HepG2 (cell line): Measurements from ENCODE around the gene CAVIN2. TPM values are rescaled to one million over a fixed set of nuclear protein-coding genes. Genes with fewer than 3 reads are reported as not detected.
A peak's percentile ranks its signal among the peaks of the same experiment; 100 is the strongest.

ENCODE experiments used
- CCDC6 ChIP-seq: sonication (generic); formaldehyde crosslinking; IDR thresholded peaks from 2 replicates; pipeline ENCODE4 v1.8.1; 2022; ENCODE audit warnings: mild to moderate bottlenecking, missing genetic modification reagents, moderate library complexity
- FOXK2 ChIP-seq: fragments of 450-650 bp; IDR thresholded peaks from 2 replicates; pipeline ENCODE4 v1.6.1; 2016
- HIVEP1 ChIP-seq: sonication (generic); formaldehyde crosslinking; IDR thresholded peaks from 2 replicates; pipeline ENCODE4 v1.4.0; 2020; ENCODE audit warnings: mild to moderate bottlenecking, missing genetic modification reagents
- KAT2B ChIP-seq: fragments of 150-350 bp; IDR thresholded peaks from 2 replicates; pipeline ENCODE4 v1.6.1; 2014; ENCODE audit warnings: low read depth, low read length, borderline replicate concordance
- NR2F2 ChIP-seq: IDR thresholded peaks from 2 replicates; pipeline ENCODE4 v1.6.1; 2012; ENCODE audit warnings: low read depth, inconsistent platforms, borderline replicate concordance
- SAP130 ChIP-seq: IDR thresholded peaks from 2 replicates; pipeline ENCODE4 v1.6.1; 2016; ENCODE audit warnings: low read depth
- ZFP37 ChIP-seq: sonication (generic); formaldehyde crosslinking; IDR thresholded peaks from 2 replicates; pipeline ENCODE4 v1.4.0; 2020; ENCODE audit warnings: missing genetic modification reagents, borderline replicate concordance
- ZNF274 ChIP-seq: sonication (generic); formaldehyde crosslinking; IDR thresholded peaks from 2 replicates; pipeline ENCODE4 v1.5.1; 2020; ENCODE audit warnings: mild to moderate bottlenecking, missing genetic modification reagents
- ZNF468 ChIP-seq: sonication (generic); formaldehyde crosslinking; IDR thresholded peaks from 2 replicates; pipeline ENCODE4 v1.8.0; 2022; ENCODE audit warnings: mild to moderate bottlenecking, moderate library complexity, missing genetic modification reagents
- polyA plus RNA-seq, 8 experiments: library from polyadenylated mRNA; depleted of rRNA in 3 of 8; stranded (reverse) in 7 of 8; unstranded in 1 of 8; fragments of >200 nt; fragmentation: Illumina TruSeq in 4 of 8; extraction: Trizol in 4 of 8; gene quantifications; 2 replicates each; pipeline versions ENCODE4 v1.2.1 to v1.2.3, GENCODE V29; 2011 to 2016; ENCODE audit warnings: low read depth in 4 of 8, missing spikeins in 1 of 8, mixed read lengths in 1 of 8; ENCODE audit not compliant: insufficient read depth in 1 of 8
- total RNA-seq, 5 experiments: library from RNA; depleted of rRNA; stranded (reverse); fragments of >200 nt; fragmentation: Illumina TruSeq; extraction: Trizol; gene quantifications; 2 replicates each; pipeline ENCODE4 v1.2.3, GENCODE V29; 2016; ENCODE audit warnings: low read depth in 1 of 5
- TF ChIP-seq, protein P1 (sequence below): IDR thresholded peaks from 2 replicates; pipeline ENCODE4 v1.6.1; 2012; ENCODE audit warnings: low read length, improper control_type of control experiment
- TF ChIP-seq, protein P2 (sequence below): sonication (generic); formaldehyde crosslinking; IDR thresholded peaks from 2 replicates; pipeline ENCODE4 v1.8.0; 2022; ENCODE audit warnings: missing genetic modification reagents, mild to moderate bottlenecking, moderate library complexity, borderline replicate concordance
- TF ChIP-seq, protein P3 (sequence below): sonication (generic); formaldehyde crosslinking; IDR thresholded peaks from 2 replicates; pipeline ENCODE4 v1.9.0; 2022; ENCODE audit warnings: low read depth, missing genetic modification reagents
- TF ChIP-seq, protein P4 (sequence below): sonication (generic); formaldehyde crosslinking; IDR thresholded peaks from 2 replicates; pipeline ENCODE4 v1.5.0; 2020; ENCODE audit warnings: missing genetic modification reagents
- TF ChIP-seq, protein P5 (sequence below): sonication (generic); formaldehyde crosslinking; IDR thresholded peaks from 2 replicates; pipeline ENCODE4 v1.5.1; 2020; ENCODE audit warnings: mild to moderate bottlenecking, moderate library complexity, missing genetic modification reagents
- TF ChIP-seq, protein P6 (sequence below): sonication (generic); formaldehyde crosslinking; conservative IDR thresholded peaks from 2 replicates; pipeline ENCODE4 v1.4.0; 2020; ENCODE audit warnings: mild to moderate bottlenecking, missing genetic modification reagents, moderate library complexity

Gene CAVIN2
- total and polyA plus RNA-seq, 2 of the 13 experiments (the other 11 are each of a cell fraction or from before 2014, with no cell fraction given) = 7.6 to 38.8 TPM

DNA sequence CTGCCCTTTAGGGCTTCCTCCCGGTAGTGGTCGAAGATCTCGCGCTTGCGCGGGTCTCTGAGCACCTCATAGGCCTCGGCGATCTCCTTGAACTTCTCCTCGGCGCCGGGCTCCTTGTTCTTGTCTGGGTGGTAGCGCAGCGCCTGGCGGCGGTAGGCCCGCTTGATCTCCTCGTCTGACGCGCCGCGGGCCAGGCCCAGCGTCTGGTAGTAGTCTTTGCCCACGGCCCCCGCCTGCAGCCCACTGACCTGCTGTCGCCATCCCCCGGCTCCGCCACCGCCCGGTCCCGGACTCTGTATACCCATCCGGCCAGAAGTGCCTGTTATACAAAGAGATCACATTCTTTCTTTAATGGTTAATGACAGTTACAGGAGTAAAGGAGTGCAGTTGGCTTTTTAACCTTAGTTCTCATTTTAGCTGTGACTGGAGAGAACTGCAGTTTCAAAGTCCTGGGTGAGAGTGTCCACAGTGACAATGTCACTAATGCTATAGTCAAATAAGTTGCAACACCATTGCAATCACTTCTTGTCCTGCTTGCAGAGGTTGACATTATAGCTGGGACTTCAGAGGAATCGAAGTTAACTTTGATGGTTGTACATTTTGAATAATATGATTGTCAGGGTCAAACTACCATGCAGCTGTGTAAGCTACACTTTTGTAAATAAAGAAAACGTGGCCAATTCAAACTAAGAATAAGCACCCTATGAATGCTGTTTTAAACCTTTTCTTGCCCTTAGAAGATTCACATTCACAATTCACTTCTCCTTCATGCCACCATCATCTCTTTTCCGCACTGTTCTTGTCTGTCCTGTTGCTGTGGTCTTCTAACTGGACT is 35.3 kb upstream of the CAVIN2 start (continued):
- TF ChIP-seq, protein P1, sequence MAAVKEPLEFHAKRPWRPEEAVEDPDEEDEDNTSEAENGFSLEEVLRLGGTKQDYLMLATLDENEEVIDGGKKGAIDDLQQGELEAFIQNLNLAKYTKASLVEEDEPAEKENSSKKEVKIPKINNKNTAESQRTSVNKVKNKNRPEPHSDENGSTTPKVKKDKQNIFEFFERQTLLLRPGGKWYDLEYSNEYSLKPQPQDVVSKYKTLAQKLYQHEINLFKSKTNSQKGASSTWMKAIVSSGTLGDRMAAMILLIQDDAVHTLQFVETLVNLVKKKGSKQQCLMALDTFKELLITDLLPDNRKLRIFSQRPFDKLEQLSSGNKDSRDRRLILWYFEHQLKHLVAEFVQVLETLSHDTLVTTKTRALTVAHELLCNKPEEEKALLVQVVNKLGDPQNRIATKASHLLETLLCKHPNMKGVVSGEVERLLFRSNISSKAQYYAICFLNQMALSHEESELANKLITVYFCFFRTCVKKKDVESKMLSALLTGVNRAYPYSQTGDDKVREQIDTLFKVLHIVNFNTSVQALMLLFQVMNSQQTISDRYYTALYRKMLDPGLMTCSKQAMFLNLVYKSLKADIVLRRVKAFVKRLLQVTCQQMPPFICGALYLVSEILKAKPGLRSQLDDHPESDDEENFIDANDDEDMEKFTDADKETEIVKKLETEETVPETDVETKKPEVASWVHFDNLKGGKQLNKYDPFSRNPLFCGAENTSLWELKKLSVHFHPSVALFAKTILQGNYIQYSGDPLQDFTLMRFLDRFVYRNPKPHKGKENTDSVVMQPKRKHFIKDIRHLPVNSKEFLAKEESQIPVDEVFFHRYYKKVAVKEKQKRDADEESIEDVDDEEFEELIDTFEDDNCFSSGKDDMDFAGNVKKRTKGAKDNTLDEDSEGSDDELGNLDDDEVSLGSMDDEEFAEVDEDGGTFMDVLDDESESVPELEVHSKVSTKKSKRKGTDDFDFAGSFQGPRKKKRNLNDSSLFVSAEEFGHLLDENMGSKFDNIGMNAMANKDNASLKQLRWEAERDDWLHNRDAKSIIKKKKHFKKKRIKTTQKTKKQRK = no peak
- TF ChIP-seq KAT2B = no peak
- TF ChIP-seq CCDC6 (CRISPR knock-in tag) = no peak
- peak; percentile 85 for TF ChIP-seq SAP130
- TF ChIP-seq, protein P2, sequence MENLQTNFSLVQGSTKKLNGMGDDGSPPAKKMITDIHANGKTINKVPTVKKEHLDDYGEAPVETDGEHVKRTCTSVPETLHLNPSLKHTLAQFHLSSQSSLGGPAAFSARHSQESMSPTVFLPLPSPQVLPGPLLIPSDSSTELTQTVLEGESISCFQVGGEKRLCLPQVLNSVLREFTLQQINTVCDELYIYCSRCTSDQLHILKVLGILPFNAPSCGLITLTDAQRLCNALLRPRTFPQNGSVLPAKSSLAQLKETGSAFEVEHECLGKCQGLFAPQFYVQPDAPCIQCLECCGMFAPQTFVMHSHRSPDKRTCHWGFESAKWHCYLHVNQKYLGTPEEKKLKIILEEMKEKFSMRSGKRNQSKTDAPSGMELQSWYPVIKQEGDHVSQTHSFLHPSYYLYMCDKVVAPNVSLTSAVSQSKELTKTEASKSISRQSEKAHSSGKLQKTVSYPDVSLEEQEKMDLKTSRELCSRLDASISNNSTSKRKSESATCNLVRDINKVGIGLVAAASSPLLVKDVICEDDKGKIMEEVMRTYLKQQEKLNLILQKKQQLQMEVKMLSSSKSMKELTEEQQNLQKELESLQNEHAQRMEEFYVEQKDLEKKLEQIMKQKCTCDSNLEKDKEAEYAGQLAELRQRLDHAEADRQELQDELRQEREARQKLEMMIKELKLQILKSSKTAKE (CRISPR knock-in tag) = peak; percentile 34; the same call in 1 of the 2 replicates
- TF ChIP-seq, protein P3, sequence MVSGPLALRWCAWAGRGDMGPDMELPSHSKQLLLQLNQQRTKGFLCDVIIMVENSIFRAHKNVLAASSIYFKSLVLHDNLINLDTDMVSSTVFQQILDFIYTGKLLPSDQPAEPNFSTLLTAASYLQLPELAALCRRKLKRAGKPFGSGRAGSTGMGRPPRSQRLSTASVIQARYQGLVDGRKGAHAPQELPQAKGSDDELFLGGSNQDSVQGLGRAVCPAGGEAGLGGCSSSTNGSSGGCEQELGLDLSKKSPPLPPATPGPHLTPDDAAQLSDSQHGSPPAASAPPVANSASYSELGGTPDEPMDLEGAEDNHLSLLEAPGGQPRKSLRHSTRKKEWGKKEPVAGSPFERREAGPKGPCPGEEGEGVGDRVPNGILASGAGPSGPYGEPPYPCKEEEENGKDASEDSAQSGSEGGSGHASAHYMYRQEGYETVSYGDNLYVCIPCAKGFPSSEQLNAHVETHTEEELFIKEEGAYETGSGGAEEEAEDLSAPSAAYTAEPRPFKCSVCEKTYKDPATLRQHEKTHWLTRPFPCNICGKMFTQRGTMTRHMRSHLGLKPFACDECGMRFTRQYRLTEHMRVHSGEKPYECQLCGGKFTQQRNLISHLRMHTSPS (CRISPR knock-in tag) = no peak
- TF ChIP-seq, protein P4, sequence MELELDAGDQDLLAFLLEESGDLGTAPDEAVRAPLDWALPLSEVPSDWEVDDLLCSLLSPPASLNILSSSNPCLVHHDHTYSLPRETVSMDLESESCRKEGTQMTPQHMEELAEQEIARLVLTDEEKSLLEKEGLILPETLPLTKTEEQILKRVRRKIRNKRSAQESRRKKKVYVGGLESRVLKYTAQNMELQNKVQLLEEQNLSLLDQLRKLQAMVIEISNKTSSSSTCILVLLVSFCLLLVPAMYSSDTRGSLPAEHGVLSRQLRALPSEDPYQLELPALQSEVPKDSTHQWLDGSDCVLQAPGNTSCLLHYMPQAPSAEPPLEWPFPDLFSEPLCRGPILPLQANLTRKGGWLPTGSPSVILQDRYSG (CRISPR knock-in tag) = no peak
- TF ChIP-seq NR2F2 = peak; percentile 96
- no peak for TF ChIP-seq HIVEP1 (CRISPR knock-in tag)
- TF ChIP-seq FOXK2 = peak; percentile 85
- TF ChIP-seq ZNF468 = no peak
- TF ChIP-seq, protein P5, sequence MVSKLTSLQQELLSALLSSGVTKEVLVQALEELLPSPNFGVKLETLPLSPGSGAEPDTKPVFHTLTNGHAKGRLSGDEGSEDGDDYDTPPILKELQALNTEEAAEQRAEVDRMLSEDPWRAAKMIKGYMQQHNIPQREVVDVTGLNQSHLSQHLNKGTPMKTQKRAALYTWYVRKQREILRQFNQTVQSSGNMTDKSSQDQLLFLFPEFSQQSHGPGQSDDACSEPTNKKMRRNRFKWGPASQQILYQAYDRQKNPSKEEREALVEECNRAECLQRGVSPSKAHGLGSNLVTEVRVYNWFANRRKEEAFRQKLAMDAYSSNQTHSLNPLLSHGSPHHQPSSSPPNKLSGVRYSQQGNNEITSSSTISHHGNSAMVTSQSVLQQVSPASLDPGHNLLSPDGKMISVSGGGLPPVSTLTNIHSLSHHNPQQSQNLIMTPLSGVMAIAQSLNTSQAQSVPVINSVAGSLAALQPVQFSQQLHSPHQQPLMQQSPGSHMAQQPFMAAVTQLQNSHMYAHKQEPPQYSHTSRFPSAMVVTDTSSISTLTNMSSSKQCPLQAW (CRISPR knock-in tag) = peak; percentile 71
- TF ChIP-seq, protein P6, sequence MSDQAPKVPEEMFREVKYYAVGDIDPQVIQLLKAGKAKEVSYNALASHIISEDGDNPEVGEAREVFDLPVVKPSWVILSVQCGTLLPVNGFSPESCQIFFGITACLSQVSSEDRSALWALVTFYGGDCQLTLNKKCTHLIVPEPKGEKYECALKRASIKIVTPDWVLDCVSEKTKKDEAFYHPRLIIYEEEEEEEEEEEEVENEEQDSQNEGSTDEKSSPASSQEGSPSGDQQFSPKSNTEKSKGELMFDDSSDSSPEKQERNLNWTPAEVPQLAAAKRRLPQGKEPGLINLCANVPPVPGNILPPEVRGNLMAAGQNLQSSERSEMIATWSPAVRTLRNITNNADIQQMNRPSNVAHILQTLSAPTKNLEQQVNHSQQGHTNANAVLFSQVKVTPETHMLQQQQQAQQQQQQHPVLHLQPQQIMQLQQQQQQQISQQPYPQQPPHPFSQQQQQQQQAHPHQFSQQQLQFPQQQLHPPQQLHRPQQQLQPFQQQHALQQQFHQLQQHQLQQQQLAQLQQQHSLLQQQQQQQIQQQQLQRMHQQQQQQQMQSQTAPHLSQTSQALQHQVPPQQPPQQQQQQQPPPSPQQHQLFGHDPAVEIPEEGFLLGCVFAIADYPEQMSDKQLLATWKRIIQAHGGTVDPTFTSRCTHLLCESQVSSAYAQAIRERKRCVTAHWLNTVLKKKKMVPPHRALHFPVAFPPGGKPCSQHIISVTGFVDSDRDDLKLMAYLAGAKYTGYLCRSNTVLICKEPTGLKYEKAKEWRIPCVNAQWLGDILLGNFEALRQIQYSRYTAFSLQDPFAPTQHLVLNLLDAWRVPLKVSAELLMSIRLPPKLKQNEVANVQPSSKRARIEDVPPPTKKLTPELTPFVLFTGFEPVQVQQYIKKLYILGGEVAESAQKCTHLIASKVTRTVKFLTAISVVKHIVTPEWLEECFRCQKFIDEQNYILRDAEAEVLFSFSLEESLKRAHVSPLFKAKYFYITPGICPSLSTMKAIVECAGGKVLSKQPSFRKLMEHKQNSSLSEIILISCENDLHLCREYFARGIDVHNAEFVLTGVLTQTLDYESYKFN (CRISPR knock-in tag) = peak; percentile 95
- no peak for TF ChIP-seq ZFP37 (CRISPR knock-in tag)
- no peak for TF ChIP-seq ZNF274 (CRISPR knock-in tag)
